Activated naive CD8-positive, alpha-beta T cell treated with anti-CD3 and anti-CD28 coated beads, Interleukin-2, amount 50 U/mL, for 24 hours (primary cell): Measurements from ENCODE around the gene RND2.
"Not testable (repeated sequence)": the region's sequence is repeated elsewhere in the genome, so short reads cannot be mapped to it uniquely, and the experiment has no call there.

ENCODE experiments used
- ATAC-seq: fragments of 150-1000 bp; cut with Tn5 transposase; one replicate; pipeline ENCODE4 v1.10.0; 2021
- DNase-seq: peaks from one replicate; pipeline ENCODE4 v3.0.0; 2021
- H3K27ac Mint-ChIP-seq: one replicate; pipeline ENCODE4 v1.8.0; 2021; ENCODE audit warnings: mild to moderate bottlenecking, mixed read lengths
- H3K27me3 Mint-ChIP-seq: one replicate; pipeline ENCODE4 v1.8.0; 2021; ENCODE audit warnings: mixed read lengths
- H3K36me3 Mint-ChIP-seq: one replicate; pipeline ENCODE4 v1.8.0; 2021; ENCODE audit warnings: low read depth, mixed read lengths
- H3K4me1 Mint-ChIP-seq: one replicate; pipeline ENCODE4 v1.8.0; 2021; ENCODE audit warnings: mixed read lengths
- H3K4me3 Mint-ChIP-seq: one replicate; pipeline ENCODE4 v1.8.0; 2021; ENCODE audit warnings: mild to moderate bottlenecking, moderate library complexity, mixed read lengths
- H3K9me3 Mint-ChIP-seq: one replicate; pipeline ENCODE4 v1.8.0; 2021; ENCODE audit warnings: mixed read lengths

Gene RND2, protein sequence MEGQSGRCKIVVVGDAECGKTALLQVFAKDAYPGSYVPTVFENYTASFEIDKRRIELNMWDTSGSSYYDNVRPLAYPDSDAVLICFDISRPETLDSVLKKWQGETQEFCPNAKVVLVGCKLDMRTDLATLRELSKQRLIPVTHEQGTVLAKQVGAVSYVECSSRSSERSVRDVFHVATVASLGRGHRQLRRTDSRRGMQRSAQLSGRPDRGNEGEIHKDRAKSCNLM

DNA sequence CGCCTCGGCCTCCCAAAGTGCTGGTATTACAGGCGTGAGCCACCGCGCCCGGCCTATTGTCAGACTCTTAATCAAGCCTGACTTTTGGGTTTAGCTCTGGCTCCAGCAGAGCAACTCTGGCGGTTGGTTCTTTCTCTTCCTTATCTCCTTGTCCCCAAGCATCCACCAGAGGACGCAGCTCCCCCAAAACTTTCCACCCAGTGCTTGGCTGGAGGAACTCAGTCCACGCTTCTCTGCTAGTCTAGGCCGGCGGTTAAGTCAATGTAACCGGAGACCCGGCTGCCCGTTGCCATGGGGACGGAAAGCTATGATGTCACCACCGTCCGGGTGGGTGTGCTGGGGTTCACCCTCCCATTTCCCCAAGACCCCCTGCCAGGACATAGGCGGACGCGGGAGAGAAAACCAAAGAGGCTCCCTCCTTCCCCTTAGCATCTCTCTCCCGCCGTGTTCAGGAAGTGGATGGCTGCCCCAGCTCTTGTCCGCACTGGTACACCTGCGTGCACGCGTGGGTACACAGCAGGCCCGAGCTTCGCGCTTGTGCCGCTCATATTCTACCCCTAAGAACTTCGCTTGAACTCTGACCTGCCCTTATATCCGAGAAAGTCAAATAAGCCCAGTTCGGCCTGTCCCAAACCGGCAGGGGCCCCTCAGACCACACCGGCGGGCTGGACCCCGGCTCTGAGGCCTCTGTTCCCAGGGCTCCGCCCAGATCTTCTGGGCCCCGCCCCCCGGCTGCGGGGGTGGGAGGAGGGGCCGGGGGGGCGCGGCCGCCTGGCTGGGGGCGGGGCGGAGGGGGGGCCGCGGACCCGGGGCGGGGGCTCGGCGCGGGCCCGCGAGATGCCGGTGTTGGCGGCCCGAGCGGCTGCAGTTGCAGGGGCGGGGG, at the start of gene RND2:
RND2 (plus strand) TSS at position 825 of the 883 bp plus-strand sequence. CDS start 117 bp downstream, outside the sequence.
- H3K27me3 Mint-ChIP-seq = peaks cover 8% of the 10 kb centered on the region
- H3K4me3 Mint-ChIP-seq = peak within 1 kb of the TSS; percentile 82

DNA sequence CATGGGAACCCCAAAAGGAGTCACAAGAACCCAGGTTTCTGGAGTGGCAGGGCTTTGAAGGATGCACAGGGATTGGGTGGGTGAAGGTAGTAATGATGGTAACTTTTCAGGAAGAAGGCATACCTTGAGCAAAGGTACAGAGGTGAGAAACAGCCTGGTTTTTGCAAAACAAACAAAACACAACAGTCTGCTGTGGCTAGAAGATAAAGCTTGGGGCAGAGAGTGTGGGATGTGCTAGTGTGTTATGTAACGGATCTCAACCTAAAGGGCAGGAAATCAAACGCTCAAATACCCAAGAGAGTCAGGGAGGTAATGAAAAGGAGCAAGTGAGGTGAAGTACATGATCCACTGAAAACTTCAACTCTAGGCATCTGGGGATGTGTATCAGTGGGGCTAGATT, 49.8 kb upstream of the RND2 start:
- peaks cover 12% of the 10 kb centered on the region for H3K4me1 Mint-ChIP-seq
- H3K36me3 Mint-ChIP-seq = no peaks in the 10 kb centered on the region
- ATAC-seq (no peak), DNase-seq (no peak)
- H3K4me3 Mint-ChIP-seq = no peak overlapping the region
- H3K27me3 Mint-ChIP-seq = no peaks in the 10 kb centered on the region
- no peak overlapping the region for H3K27ac Mint-ChIP-seq
- no peaks in the 10 kb centered on the region for H3K9me3 Mint-ChIP-seq

More for the DNA sequence above, at the start of gene RND2:
- Mint-ChIP-seq H3K4me1 (peaks cover 29% of the 10 kb centered on the region), H3K27ac (peak within 1 kb of the TSS; percentile 85), H3K9me3 (no peaks in the 10 kb centered on the region), H3K36me3 (no peaks in the 10 kb centered on the region)
- peak; percentile 80 for DNase-seq
- ATAC-seq = peak; percentile 72

DNA sequence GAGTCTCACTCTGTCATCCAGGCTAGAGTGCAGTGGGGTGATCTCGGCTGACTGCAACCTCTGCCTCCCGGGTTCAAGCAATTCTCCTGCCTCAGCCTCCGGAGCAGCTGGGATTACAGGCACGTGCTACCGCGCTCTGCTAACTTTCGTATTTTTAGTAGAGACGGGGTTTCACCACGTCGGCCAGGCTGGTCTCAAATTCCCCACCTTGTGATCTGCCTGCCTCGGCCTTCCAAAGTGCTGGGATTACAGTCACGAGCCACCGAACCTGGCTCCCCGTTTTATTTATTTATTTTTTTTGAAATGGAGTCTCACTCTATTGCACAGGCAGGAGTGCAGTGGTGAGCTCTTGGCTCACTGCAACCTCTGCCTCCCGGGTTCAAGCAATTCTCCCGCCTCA, 49.3 kb upstream of the RND2 start:
- not testable (repeated sequence) for H3K36me3 Mint-ChIP-seq, H3K9me3 Mint-ChIP-seq, ATAC-seq, DNase-seq, H3K4me3 Mint-ChIP-seq, H3K27me3 Mint-ChIP-seq, H3K27ac Mint-ChIP-seq
- peaks cover 12% of the 10 kb centered on the region for H3K4me1 Mint-ChIP-seq

DNA sequence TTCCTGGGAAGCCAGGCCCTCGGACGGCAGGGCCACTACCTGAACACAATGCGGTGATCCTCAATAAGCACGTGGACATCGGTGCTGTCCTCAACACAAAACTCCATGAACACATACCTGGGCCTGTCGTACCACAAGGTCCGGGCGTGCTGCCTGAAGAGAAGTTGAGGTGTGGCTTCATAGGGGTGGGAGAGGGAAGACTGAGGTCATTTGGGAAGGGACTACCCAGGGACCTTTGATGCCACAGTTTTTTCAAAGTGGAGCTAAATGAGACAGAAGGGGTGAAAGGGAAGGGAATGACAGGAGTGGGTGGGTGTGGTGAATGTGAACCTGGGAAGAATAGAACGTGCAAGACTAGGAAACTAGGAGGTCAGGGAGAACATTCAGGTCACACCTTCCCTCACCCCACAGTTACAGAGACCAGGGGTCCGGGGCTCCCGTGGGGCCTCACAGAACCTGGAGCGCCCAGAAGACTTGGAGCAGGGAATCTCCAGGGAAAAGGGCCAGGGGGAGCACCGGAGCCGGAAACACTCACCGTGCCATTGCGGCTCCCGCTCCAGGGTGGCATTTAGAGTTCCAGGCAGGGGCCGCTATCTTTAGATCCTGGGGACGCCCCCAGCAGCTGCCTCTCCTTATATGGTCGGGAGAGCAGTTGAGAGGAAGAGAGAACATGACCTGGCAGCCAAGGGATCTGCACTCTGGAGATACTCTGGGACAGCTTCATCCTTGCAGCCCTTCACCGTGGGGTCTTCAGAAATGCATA, 45.3 kb upstream of the RND2 start, which contains the start of gene PTGES3L:
PTGES3L (minus strand) TSS at position 570 of the 763 bp plus-strand sequence; CDS start at position 543, 27 bp downstream.
- Mint-ChIP-seq H3K27ac (peak within 1 kb of the TSS; percentile 97), H3K4me3 (peak within 1 kb of the TSS; percentile 96), H3K27me3 (no peaks in the 10 kb centered on the region), H3K9me3 (no peaks in the 10 kb centered on the region), H3K36me3 (peaks cover 14% of the 10 kb centered on the region), H3K4me1 (peaks cover 34% of the 10 kb centered on the region)
- DNase-seq (peak; percentile 58), ATAC-seq (peak; percentile 68)

DNA sequence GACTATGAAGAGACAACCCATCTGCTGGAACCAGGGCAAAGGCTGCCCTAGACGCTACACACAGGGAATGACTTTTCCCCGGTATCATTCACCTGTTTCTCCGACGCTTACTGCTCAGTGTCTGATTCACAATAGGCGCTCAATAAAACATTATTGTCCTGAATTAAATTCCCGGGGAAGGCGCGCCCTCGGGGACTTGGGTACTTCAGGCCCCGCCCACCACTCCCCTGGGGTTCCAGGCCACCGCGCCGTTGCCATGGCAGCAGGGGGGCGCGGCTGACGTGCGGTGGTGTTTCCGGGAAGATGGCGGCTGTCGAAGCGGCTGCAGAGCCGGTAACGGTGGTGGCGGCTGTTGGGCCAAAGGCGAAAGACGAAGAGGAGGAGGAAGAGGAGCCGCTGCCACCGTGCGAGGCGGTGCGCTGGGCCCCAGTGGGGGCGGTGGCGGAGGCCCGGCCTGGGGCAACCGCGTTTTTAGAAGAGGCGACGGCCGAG, 44.7 kb upstream of the RND2 start, which contains the start of gene RUNDC1:
RUNDC1 (plus strand) TSS at position 292 of the 492 bp plus-strand sequence; CDS start at position 304, 12 bp downstream.
- no peaks in the 10 kb centered on the region for H3K27me3 Mint-ChIP-seq
- H3K9me3 Mint-ChIP-seq = no peaks in the 10 kb centered on the region
- H3K4me1 Mint-ChIP-seq = peaks cover 38% of the 10 kb centered on the region

DNA sequence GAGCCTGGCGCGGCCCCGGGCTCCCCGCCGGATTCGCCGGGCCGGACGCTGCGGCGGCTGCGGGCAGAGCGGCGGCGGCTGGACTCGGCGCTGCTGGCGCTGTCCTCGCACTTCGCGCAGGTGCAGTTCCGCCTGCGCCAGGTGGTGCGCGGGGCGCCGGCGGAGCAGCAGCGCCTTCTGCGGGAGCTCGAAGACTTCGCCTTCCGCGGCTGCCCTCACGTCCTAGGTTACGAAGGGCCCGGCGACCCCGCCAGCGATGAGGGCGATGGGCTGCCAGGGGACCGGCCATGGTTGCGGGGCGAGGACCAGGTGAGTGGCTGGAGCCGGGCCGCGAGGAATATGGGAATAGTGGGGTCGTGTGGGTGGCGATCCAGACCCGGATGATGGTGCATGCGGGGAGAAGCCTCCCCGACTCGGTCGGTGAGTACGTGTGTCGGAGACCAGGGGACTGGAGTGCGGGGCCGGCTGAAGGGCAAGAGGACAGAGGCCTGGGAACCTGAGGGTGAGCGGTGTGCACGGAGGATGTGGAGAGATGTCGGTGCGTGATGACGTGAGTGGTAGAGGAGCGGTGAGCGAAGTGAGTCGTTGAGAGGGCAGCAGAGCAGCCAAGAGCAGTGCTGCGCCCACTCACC, 44.1 kb upstream of the RND2 start:
- DNase-seq (peak; percentile 79), ATAC-seq (peak; percentile 86)
- Mint-ChIP-seq H3K9me3 (no peaks in the 10 kb centered on the region), H3K36me3 (peaks cover 25% of the 10 kb centered on the region), H3K27ac (peak overlapping the region; percentile 97), H3K4me3 (peak overlapping the region; percentile 96), H3K27me3 (no peaks in the 10 kb centered on the region), H3K4me1 (peaks cover 40% of the 10 kb centered on the region)

More for the DNA sequence above, 44.7 kb upstream of the RND2 start, which contains the start of gene RUNDC1:
- Mint-ChIP-seq H3K27ac (peak within 1 kb of the TSS; percentile 97), H3K4me3 (peak within 1 kb of the TSS; percentile 96), H3K36me3 (peaks cover 20% of the 10 kb centered on the region)
- DNase-seq (peak; percentile 95), ATAC-seq (peak; percentile 79)

DNA sequence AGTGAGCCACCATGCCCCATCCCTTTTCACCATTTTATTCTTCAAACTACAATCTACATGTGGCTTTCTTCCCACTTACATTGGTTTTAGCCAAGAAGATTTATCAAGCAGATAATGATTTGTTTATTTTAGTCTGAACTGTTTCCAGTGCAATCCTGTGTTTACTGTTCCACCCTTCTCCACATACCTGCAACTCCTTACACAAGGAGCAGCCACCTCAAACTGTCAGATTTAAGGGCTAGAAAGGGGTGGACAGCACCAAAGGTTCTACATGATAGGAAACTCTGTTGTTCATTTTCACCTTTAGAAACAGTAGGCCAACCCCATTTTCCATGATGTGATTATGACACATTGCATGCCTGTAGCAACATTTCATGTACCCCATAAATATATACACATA, 42.8 kb upstream of the RND2 start:
- H3K27ac Mint-ChIP-seq = peak overlapping the region; percentile 75
- H3K9me3 Mint-ChIP-seq = no peaks in the 10 kb centered on the region
- peak overlapping the region; percentile 96 for H3K4me3 Mint-ChIP-seq
- ATAC-seq = no peak
- peaks cover 40% of the 10 kb centered on the region for H3K4me1 Mint-ChIP-seq
- no peaks in the 10 kb centered on the region for H3K27me3 Mint-ChIP-seq
- DNase-seq = no peak
- peaks cover 25% of the 10 kb centered on the region for H3K36me3 Mint-ChIP-seq

DNA sequence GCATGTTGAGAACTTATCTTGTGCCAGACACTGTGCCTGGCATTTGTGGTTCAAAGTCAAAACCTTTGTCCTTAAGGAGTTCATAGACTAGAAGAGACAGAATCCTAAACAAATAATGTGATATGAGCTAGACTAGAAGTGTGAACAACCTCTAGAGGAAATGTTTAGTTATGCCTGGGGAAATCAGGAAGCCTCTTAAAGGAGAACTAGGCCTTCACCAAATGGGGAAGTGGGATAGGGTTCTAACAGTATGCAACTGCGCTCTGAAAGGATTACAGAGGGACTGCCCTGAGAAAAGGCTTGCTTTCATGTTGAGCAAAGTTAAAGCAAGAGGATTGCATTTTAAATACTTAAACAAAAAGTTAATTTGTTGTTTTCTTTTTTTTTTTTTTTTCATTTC, 39.8 kb upstream of the RND2 start:
- no peaks in the 10 kb centered on the region for H3K27me3 Mint-ChIP-seq
- no peak overlapping the region for H3K27ac Mint-ChIP-seq
- H3K4me3 Mint-ChIP-seq = no peak overlapping the region
- ATAC-seq = no peak
- H3K36me3 Mint-ChIP-seq = peaks cover 48% of the 10 kb centered on the region
- peaks cover 27% of the 10 kb centered on the region for H3K4me1 Mint-ChIP-seq
- DNase-seq = no peak
- H3K9me3 Mint-ChIP-seq = no peaks in the 10 kb centered on the region

DNA sequence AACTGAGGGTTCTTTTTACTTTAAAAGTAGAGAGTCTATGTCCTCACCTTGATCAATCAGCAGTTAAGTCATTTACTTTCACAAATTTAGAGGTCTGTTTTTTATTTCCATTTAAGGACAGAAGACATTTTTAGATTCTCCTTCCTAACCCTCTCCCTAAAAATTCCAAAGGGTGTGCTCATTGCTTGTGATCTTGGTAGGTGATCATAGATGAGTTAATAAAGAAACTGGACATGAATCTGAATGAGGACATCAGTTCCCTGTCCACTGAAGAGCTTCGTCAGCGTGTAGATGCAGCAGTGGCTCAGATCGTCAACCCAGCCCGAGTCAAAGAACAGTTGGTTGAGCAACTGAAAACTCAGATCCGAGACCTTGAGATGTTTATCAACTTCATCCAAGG, 35.9 kb upstream of the RND2 start:
- H3K4me1 Mint-ChIP-seq = peaks cover 9% of the 10 kb centered on the region
- no peak overlapping the region for H3K4me3 Mint-ChIP-seq
- no peaks in the 10 kb centered on the region for H3K27me3 Mint-ChIP-seq
- H3K27ac Mint-ChIP-seq = no peak overlapping the region
- ATAC-seq (no peak), DNase-seq (no peak)
- H3K9me3 Mint-ChIP-seq = no peaks in the 10 kb centered on the region
- peaks cover 58% of the 10 kb centered on the region for H3K36me3 Mint-ChIP-seq

DNA sequence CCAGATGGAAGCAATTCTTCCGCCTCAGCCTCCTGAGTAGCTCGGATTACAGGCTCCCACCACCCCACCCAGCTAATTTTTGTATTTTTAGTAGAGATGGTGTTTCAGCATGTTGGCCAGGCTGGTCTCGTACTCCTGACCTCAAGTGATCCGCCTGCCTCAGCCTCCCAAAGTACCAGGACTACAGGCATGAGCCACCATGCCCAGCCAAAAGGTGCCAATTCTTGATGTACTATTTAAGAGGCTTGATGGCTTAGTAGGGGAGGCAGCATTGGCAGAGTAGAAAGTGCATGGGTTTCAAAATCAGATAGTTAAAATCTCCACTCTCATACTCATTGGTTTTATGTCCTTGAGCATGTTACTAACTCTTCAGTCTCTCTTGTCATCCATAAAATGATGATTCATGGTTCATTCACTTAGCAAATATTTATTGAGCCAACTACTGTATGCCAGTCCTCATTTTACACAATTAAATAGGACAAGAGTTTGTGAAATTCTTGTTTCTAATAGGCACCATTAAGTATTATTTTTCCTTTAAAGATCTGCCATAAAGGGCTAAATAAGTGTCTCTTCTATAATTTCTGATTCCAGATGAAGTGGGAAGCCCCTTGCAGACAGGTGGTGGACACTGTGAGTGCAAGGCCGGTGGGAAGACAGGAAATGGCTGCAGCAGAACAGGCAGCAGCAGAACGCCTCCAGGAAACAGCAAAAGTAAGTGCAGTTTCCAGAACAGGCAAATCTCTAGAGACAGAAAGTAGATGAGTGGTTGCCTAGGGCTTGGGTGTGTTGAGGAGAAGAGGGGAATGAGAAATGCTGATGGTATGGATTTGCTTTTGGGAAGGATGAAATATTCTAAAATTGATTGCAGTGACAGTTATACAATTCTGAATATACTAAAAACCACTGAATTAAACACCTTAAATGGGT, 35.0 kb upstream of the RND2 start:
- Mint-ChIP-seq H3K27me3 (no peaks in the 10 kb centered on the region), H3K36me3 (peaks cover 52% of the 10 kb centered on the region)
- ATAC-seq = no peak

DNA sequence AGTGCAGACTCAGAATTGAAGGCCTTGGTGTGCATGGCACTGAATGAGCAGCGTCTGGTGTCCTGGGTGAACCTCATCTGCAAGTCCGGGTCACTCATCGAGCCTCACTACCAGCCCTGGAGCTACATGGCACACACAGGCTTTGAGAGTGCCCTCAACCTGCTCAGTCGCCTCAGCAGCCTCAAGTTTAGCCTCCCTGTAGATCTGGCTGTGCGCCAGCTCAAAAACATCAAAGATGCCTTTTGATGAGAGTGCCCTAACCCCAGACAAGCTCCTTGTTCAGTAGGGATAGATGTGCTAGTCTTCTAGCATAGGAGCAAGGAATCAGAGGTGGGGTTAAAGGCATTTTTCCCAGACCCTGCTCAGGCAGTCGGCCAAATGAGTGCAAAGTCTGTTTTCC, 33.6 kb upstream of the RND2 start:
- Mint-ChIP-seq H3K27ac (no peak overlapping the region), H3K36me3 (peaks cover 44% of the 10 kb centered on the region), H3K4me3 (no peak overlapping the region), H3K9me3 (no peaks in the 10 kb centered on the region), H3K27me3 (no peaks in the 10 kb centered on the region), H3K4me1 (no peaks in the 10 kb centered on the region)
- DNase-seq = no peak
- ATAC-seq = no peak

More for the DNA sequence above, 35.0 kb upstream of the RND2 start:
- no peak for DNase-seq
- no peaks in the 10 kb centered on the region for H3K9me3 Mint-ChIP-seq
- H3K4me1 Mint-ChIP-seq = peaks cover 5% of the 10 kb centered on the region
- H3K4me3 Mint-ChIP-seq = no peak overlapping the region
- H3K27ac Mint-ChIP-seq = no peak overlapping the region

DNA sequence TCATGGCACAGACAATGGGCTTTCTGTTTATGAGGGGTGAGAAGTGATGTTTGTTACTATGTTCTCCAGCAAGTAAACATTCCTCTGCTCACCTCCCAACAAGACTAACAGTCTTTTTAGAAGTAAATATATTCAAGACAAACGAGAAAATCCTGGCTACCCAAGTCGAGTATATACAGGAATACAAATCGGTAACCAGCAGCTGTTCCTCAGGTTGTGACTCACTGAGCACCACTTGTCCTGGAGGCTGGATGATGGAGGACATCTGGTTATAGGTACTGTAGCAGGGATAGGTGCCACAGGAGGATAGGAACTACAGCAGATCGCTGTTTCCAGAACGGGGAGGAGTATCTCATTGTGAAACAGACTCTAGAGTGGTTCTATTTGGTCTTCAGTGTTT, 32.2 kb upstream of the RND2 start:
- ATAC-seq (no peak), DNase-seq (no peak)
- Mint-ChIP-seq H3K4me1 (peaks cover 11% of the 10 kb centered on the region), H3K36me3 (peaks cover 41% of the 10 kb centered on the region), H3K9me3 (no peaks in the 10 kb centered on the region), H3K4me3 (no peak overlapping the region), H3K27me3 (no peaks in the 10 kb centered on the region), H3K27ac (no peak overlapping the region)

DNA sequence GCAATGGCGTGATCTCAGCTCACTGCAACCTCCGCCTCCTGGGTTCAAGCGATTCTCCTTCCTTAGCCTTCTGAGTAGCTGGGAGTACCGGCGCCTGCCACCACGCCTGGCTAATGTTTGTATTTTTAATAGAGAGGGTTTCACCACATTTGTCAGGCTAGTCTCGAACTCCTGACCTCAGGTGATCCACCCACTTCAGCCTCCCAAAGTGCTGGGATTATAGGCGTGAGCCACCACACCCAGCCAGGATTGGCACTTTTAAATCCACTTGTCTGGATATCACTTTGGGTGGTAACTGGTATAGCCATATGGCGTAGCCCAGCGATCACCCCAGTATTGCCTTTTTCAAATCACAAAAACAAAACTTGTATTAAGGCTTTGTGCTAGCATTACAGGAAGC, 31.1 kb upstream of the RND2 start:
- not testable (repeated sequence) for H3K27ac Mint-ChIP-seq, H3K9me3 Mint-ChIP-seq, H3K27me3 Mint-ChIP-seq, DNase-seq, ATAC-seq, H3K4me3 Mint-ChIP-seq
- Mint-ChIP-seq H3K4me1 (peaks cover 16% of the 10 kb centered on the region), H3K36me3 (peaks cover 42% of the 10 kb centered on the region)
